ENCODE data around the gene PSMD3.
"Not testable (repeated sequence)": the region's sequence is repeated elsewhere in the genome, so short reads cannot be mapped to it uniquely, and the experiment has no call there.

Gene PSMD3

DNA sequence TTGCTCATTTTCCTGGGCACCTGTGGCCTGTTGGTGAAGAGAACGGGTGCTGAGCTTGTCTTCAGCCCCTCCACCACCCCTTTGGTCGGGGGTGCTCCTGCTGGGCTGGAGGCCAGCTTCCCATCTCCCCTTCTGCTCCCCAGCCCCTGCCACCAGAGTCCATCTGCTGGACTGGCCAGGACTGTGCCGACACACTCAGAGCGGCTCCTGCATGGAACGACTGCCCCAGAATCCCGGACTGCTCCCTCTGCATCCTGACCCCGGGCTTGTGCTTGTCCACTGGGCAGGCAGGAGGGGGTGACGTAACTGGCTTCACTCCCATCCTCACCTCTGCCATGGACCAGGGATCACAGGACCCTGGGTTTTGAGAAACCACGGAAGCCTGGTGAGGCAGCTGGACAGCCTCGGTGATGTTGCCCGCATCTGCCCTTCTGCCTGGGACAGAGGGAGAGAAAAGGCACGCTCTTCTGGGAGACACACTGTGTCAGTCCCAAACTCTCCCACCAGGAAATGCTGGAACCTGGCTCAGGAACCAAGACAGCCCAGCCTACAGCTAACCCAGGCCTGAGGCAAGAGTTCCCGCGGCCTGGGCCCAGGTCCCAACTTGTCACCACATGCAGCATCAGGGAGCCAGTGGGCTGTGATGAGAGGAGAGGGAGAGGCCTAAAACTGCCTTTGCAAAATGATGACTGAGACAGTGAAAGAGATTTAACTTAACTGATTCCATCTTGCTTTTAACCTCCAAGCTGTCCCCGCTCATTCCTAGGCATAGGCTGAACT lies 33.9 kb upstream of the PSMD3 start:
- Histone ChIP-seq H3K4me3 (ENCODE audit: low read length) (no peak overlapping the region), H3K4me1 (ENCODE audit: insufficient read depth, low read length) (no peaks in the 10 kb centered on the region), H3K27me3 (ENCODE audit: insufficient read depth, low read length) (peaks cover 3% of the 10 kb centered on the region; the same call in 1 of the 2 replicates), H3K36me3 (ENCODE audit: insufficient read depth, low read depth, low read length) (no peaks in the 10 kb centered on the region), H3K27ac (ENCODE audit: low read length) (no peak overlapping the region), H3K9ac (ENCODE audit: low read depth, low read length) (no peak overlapping the region), H3K9me3 (ENCODE audit: insufficient read depth, low read depth, low read length) (no peaks in the 10 kb centered on the region)

GRCh38 chr17:39948489-39948828 lies 32.1 kb upstream of the PSMD3 start:
- H3K4me1 ChIP-seq (ENCODE audit: insufficient read depth, low read length); H3K4me3 ChIP-seq (ENCODE audit: low read length); H3K36me3 ChIP-seq (ENCODE audit: insufficient read depth, low read depth, low read length); H3K9me3 ChIP-seq (ENCODE audit: insufficient read depth, low read depth, low read length); H3K27ac ChIP-seq (ENCODE audit: low read length); H3K9ac ChIP-seq (ENCODE audit: low read depth, low read length): not testable (repeated sequence)
- peaks cover 10% of the 10 kb centered on the region; the same call in 1 of the 2 replicates for H3K27me3 ChIP-seq (ENCODE audit: insufficient read depth, low read length)

- no peak overlapping the region for H3K4me3 ChIP-seq (ENCODE audit: low read length)
- no peaks in the 10 kb centered on the region for H3K36me3 ChIP-seq (ENCODE audit: insufficient read depth, low read depth, low read length)
- H3K27me3 ChIP-seq (ENCODE audit: insufficient read depth, low read length) = peaks cover 10% of the 10 kb centered on the region; the same call in 1 of the 2 replicates
- H3K9me3 ChIP-seq (ENCODE audit: insufficient read depth, low read depth, low read length) = no peaks in the 10 kb centered on the region
- H3K4me1 ChIP-seq (ENCODE audit: insufficient read depth, low read length) = peaks cover 5% of the 10 kb centered on the region; the same call in 1 of the 2 replicates
- no peak overlapping the region for H3K9ac ChIP-seq (ENCODE audit: low read depth, low read length)
- no peak overlapping the region for H3K27ac ChIP-seq (ENCODE audit: low read length)
These were observed 31.6 kb upstream of the PSMD3 start for GRCh38 chr17:39949028-39949427.

DNA sequence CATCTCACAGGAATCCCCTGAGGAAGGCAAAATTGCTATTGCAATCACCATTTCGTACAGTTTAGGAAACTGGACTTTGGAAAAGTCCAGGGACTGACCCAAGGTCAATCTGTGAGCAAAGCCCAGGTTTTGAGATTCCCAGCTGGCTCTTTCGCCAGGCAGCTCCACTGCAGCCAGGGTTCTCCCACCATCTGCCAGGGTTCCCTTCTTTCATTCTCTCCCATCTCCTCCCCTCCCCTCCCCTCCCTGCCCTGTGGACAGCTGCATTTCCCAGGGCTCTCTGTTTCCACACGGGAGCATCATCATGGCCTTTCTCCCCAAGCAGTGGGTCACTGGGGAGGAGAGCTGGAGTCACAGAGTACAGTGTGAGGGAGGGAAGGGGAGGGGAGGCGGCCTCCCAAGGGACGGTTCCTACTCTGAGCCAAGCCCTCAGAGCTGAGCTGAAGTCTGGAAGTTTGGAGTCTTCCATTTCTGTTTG lies 29.7 kb upstream of the PSMD3 start:
- Histone ChIP-seq H3K27me3 (ENCODE audit: insufficient read depth, low read length) (peaks cover 10% of the 10 kb centered on the region; the same call in 1 of the 2 replicates), H3K9ac (ENCODE audit: low read depth, low read length) (no peak overlapping the region), H3K27ac (ENCODE audit: low read length) (no peak overlapping the region), H3K36me3 (ENCODE audit: insufficient read depth, low read depth, low read length) (no peaks in the 10 kb centered on the region), H3K4me1 (ENCODE audit: insufficient read depth, low read length) (peaks cover 8% of the 10 kb centered on the region; the same call in 1 of the 2 replicates), H3K4me3 (ENCODE audit: low read length) (no peak overlapping the region), H3K9me3 (ENCODE audit: insufficient read depth, low read depth, low read length) (no peaks in the 10 kb centered on the region)

GRCh38 chr17:39951924-39952679 lies 28.5 kb upstream of the PSMD3 start:
- Histone ChIP-seq H3K27me3 (ENCODE audit: insufficient read depth, low read length) (peaks cover 10% of the 10 kb centered on the region; the same call in 1 of the 2 replicates), H3K27ac (ENCODE audit: low read length) (no peak overlapping the region), H3K9me3 (ENCODE audit: insufficient read depth, low read depth, low read length) (no peaks in the 10 kb centered on the region), H3K4me3 (ENCODE audit: low read length) (peak overlapping the region; percentile 65), H3K9ac (ENCODE audit: low read depth, low read length) (peak overlapping the region; percentile 29; the same call in 1 of the 2 replicates), H3K36me3 (ENCODE audit: insufficient read depth, low read depth, low read length) (no peaks in the 10 kb centered on the region), H3K4me1 (ENCODE audit: insufficient read depth, low read length) (peaks cover 8% of the 10 kb centered on the region; the same call in 1 of the 2 replicates)

GRCh38 chr17:39952680-39953470 lies 27.7 kb upstream of the PSMD3 start:
- no peak overlapping the region for H3K27ac ChIP-seq (ENCODE audit: low read length)
- peak overlapping the region; percentile 29; the same call in 1 of the 2 replicates for H3K9ac ChIP-seq (ENCODE audit: low read depth, low read length)
- peaks cover 8% of the 10 kb centered on the region; the same call in 1 of the 2 replicates for H3K4me1 ChIP-seq (ENCODE audit: insufficient read depth, low read length)
- peaks cover 10% of the 10 kb centered on the region; the same call in 1 of the 2 replicates for H3K27me3 ChIP-seq (ENCODE audit: insufficient read depth, low read length)
- no peaks in the 10 kb centered on the region for H3K9me3 ChIP-seq (ENCODE audit: insufficient read depth, low read depth, low read length)
- H3K36me3 ChIP-seq (ENCODE audit: insufficient read depth, low read depth, low read length) = no peaks in the 10 kb centered on the region
- peak overlapping the region; percentile 94 for H3K4me3 ChIP-seq (ENCODE audit: low read length)

DNA sequence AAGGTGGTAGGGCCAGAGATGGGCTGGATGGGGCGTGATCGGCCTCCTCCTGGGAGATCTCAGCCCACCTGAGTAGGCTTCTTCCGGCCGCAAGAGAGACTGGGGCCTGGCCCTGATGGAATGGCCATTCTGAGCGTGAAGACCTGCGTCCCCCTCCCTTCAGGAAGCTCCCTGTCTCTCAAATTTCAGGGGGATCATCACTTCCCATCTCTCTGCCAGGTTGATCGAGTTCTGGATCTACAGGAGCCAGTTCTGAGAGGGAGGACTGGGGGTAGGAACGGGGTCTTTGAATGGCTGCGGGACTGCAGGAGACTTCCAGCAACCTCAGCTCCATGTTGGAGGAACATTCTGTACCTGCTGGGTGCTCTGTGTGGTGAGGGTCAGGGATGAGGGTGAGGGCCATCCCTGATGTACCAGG lies 27.1 kb upstream of the PSMD3 start:
- Histone ChIP-seq H3K4me1 (ENCODE audit: insufficient read depth, low read length) (peaks cover 8% of the 10 kb centered on the region; the same call in 1 of the 2 replicates), H3K27me3 (ENCODE audit: insufficient read depth, low read length) (peaks cover 10% of the 10 kb centered on the region; the same call in 1 of the 2 replicates), H3K9me3 (ENCODE audit: insufficient read depth, low read depth, low read length) (no peaks in the 10 kb centered on the region), H3K36me3 (ENCODE audit: insufficient read depth, low read depth, low read length) (no peaks in the 10 kb centered on the region), H3K27ac (ENCODE audit: low read length) (peak overlapping the region; percentile 100), H3K4me3 (ENCODE audit: low read length) (peak overlapping the region; percentile 94), H3K9ac (ENCODE audit: low read depth, low read length) (peak overlapping the region; percentile 94; the same call in 1 of the 2 replicates)

DNA sequence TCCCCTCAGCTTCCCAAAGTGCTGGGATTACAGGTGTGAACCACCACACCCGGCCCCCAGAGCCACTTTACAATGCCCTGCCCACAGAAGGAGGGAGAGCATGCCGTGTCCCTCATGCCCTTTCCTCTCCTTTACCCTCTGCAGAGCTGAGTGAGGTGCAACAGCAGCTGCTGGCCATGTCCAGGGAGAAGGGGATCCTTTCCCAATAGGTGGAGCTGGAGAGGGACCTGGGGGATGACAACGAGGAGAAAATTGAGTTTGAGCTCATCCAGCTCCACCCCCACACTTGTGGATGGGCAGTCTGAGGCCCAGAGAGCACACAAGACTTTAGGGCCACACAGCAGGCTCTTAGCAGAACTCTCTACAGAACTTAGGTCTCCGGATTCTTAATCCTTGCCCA lies 25.7 kb upstream of the PSMD3 start:
- no peak overlapping the region for H3K4me3 ChIP-seq (ENCODE audit: low read length)
- H3K36me3 ChIP-seq (ENCODE audit: insufficient read depth, low read depth, low read length) = no peaks in the 10 kb centered on the region
- H3K27me3 ChIP-seq (ENCODE audit: insufficient read depth, low read length) = peaks cover 10% of the 10 kb centered on the region; the same call in 1 of the 2 replicates
- H3K27ac ChIP-seq (ENCODE audit: low read length) = no peak overlapping the region
- H3K9ac ChIP-seq (ENCODE audit: low read depth, low read length) = no peak overlapping the region
- H3K4me1 ChIP-seq (ENCODE audit: insufficient read depth, low read length) = peaks cover 8% of the 10 kb centered on the region; the same call in 1 of the 2 replicates
- H3K9me3 ChIP-seq (ENCODE audit: insufficient read depth, low read depth, low read length) = no peaks in the 10 kb centered on the region

GRCh38 chr17:39955726-39956225 lies 24.8 kb upstream of the PSMD3 start:
- H3K4me3 ChIP-seq (ENCODE audit: low read length) = no peak overlapping the region
- no peak overlapping the region for H3K9ac ChIP-seq (ENCODE audit: low read depth, low read length)
- H3K27me3 ChIP-seq (ENCODE audit: insufficient read depth, low read length) = peaks cover 10% of the 10 kb centered on the region; the same call in 1 of the 2 replicates
- peaks cover 8% of the 10 kb centered on the region; the same call in 1 of the 2 replicates for H3K4me1 ChIP-seq (ENCODE audit: insufficient read depth, low read length)
- no peak overlapping the region for H3K27ac ChIP-seq (ENCODE audit: low read length)
- no peaks in the 10 kb centered on the region for H3K9me3 ChIP-seq (ENCODE audit: insufficient read depth, low read depth, low read length)
- no peaks in the 10 kb centered on the region for H3K36me3 ChIP-seq (ENCODE audit: insufficient read depth, low read depth, low read length)

GRCh38 chr17:39960524-39961041 lies 20.0 kb upstream of the PSMD3 start:
- no peaks in the 10 kb centered on the region for H3K9me3 ChIP-seq (ENCODE audit: insufficient read depth, low read depth, low read length)
- H3K4me3 ChIP-seq (ENCODE audit: low read length) = no peak overlapping the region
- H3K27ac ChIP-seq (ENCODE audit: low read length) = no peak overlapping the region
- H3K36me3 ChIP-seq (ENCODE audit: insufficient read depth, low read depth, low read length) = no peaks in the 10 kb centered on the region
- no peak overlapping the region for H3K9ac ChIP-seq (ENCODE audit: low read depth, low read length)
- H3K27me3 ChIP-seq (ENCODE audit: insufficient read depth, low read length) = no peaks in the 10 kb centered on the region
- no peaks in the 10 kb centered on the region for H3K4me1 ChIP-seq (ENCODE audit: insufficient read depth, low read length)
